Measurements from ENCODE around the gene PGM5. TPM values are rescaled to one million over a fixed set of nuclear protein-coding genes. Genes with fewer than 3 reads are reported as not detected.

PGM5 gene
- total RNA-seq, 2 donors from 2014 or later, result 0.16 to 0.40 TPM

- Mint-ChIP-seq H3K27ac (no peak overlapping the region), H3K4me1 (no peaks in the 10 kb centered on the region), H3K27me3 (peaks cover 32% of the 10 kb centered on the region), H3K36me3 (ENCODE audit: low read depth) (no peaks in the 10 kb centered on the region), H3K4me3 (peak overlapping the region; percentile 19)
- no peak for DNase-seq
- H3K9me3 ChIP-seq (ENCODE audit: control insufficient read depth, low read length, poor library complexity, severe bottlenecking), result no peaks in the 10 kb centered on the region
- peak; percentile 69 for ATAC-seq
Measured at GRCh38 chr9:68546596-68547390, 190.4 kb downstream of the PGM5 start.

- Mint-ChIP-seq H3K27ac (no peak overlapping the region), H3K36me3 (ENCODE audit: low read depth) (no peaks in the 10 kb centered on the region), H3K4me3 (no peak overlapping the region), H3K4me1 (no peaks in the 10 kb centered on the region), H3K27me3 (peaks cover 32% of the 10 kb centered on the region)
- DNase-seq (no peak), ATAC-seq (no peak)
- H3K9me3 ChIP-seq (ENCODE audit: control insufficient read depth, low read length, poor library complexity, severe bottlenecking), result no peaks in the 10 kb centered on the region
Measured at GRCh38 chr9:68547417-68547816, 191.0 kb downstream of the PGM5 start.

GRCh38 chr9:68548241-68548640, 191.8 kb downstream of the PGM5 start:
- H3K36me3 Mint-ChIP-seq (ENCODE audit: low read depth), result no peaks in the 10 kb centered on the region

GRCh38 chr9:68551191-68551590, 194.8 kb downstream of the PGM5 start:
- Mint-ChIP-seq H3K4me1 (no peaks in the 10 kb centered on the region), H3K36me3 (ENCODE audit: low read depth) (no peaks in the 10 kb centered on the region), H3K27me3 (peaks cover 46% of the 10 kb centered on the region), H3K27ac (no peak overlapping the region), H3K4me3 (no peak overlapping the region)
- DNase-seq, result no peak
- no peak for ATAC-seq
- H3K9me3 ChIP-seq (ENCODE audit: control insufficient read depth, low read length, poor library complexity, severe bottlenecking), result no peaks in the 10 kb centered on the region

More at GRCh38 chr9:68548241-68548640, 191.8 kb downstream of the PGM5 start:
- Mint-ChIP-seq H3K27ac (no peak overlapping the region), H3K4me1 (no peaks in the 10 kb centered on the region), H3K4me3 (no peak overlapping the region), H3K27me3 (peaks cover 40% of the 10 kb centered on the region)
- ATAC-seq, result no peak
- no peak for DNase-seq
- no peaks in the 10 kb centered on the region for H3K9me3 ChIP-seq (ENCODE audit: control insufficient read depth, low read length, poor library complexity, severe bottlenecking)

- no peaks in the 10 kb centered on the region for H3K4me1 Mint-ChIP-seq
- ATAC-seq (no peak), DNase-seq (no peak)
- H3K9me3 ChIP-seq (ENCODE audit: control insufficient read depth, low read length, poor library complexity, severe bottlenecking), result no peaks in the 10 kb centered on the region
- peaks cover 60% of the 10 kb centered on the region for H3K27me3 Mint-ChIP-seq
- no peaks in the 10 kb centered on the region for H3K36me3 Mint-ChIP-seq (ENCODE audit: low read depth)
- H3K4me3 Mint-ChIP-seq, result no peak overlapping the region
- no peak overlapping the region for H3K27ac Mint-ChIP-seq
Measured at GRCh38 chr9:68552700-68553476, 196.5 kb downstream of the PGM5 start.

- Mint-ChIP-seq H3K36me3 (ENCODE audit: low read depth) (no peaks in the 10 kb centered on the region), H3K27ac (no peak overlapping the region), H3K4me3 (no peak overlapping the region), H3K27me3 (peaks cover 56% of the 10 kb centered on the region), H3K4me1 (no peaks in the 10 kb centered on the region)
- H3K9me3 ChIP-seq (ENCODE audit: control insufficient read depth, low read length, poor library complexity, severe bottlenecking), result no peaks in the 10 kb centered on the region
- DNase-seq (no peak), ATAC-seq (no peak)
Measured at GRCh38 chr9:68555437-68556150, 199.2 kb downstream of the PGM5 start.

- H3K4me3 Mint-ChIP-seq, result no peak overlapping the region
- H3K9me3 ChIP-seq (ENCODE audit: control insufficient read depth, low read length, poor library complexity, severe bottlenecking), result no peaks in the 10 kb centered on the region
- DNase-seq, result no peak
- no peak for ATAC-seq
- H3K36me3 Mint-ChIP-seq (ENCODE audit: low read depth), result no peaks in the 10 kb centered on the region
- H3K27ac Mint-ChIP-seq, result no peak overlapping the region
- H3K4me1 Mint-ChIP-seq, result no peaks in the 10 kb centered on the region
- H3K27me3 Mint-ChIP-seq, result peaks cover 58% of the 10 kb centered on the region
Measured at GRCh38 chr9:68558545-68558944, 202.1 kb downstream of the PGM5 start.

GRCh38 chr9:68560071-68560844, 203.8 kb downstream of the PGM5 start:
- peak; percentile 68 for ATAC-seq
- Mint-ChIP-seq H3K4me3 (no peak overlapping the region), H3K27ac (no peak overlapping the region), H3K27me3 (peaks cover 62% of the 10 kb centered on the region), H3K4me1 (no peaks in the 10 kb centered on the region), H3K36me3 (ENCODE audit: low read depth) (no peaks in the 10 kb centered on the region)
- peak in 1 of 3 donors; percentile 32 for DNase-seq
- no peaks in the 10 kb centered on the region for H3K9me3 ChIP-seq (ENCODE audit: control insufficient read depth, low read length, poor library complexity, severe bottlenecking)

- no peaks in the 10 kb centered on the region for H3K4me1 Mint-ChIP-seq
- H3K27ac Mint-ChIP-seq, result no peak overlapping the region
- ATAC-seq, result no peak
- no peaks in the 10 kb centered on the region for H3K9me3 ChIP-seq (ENCODE audit: control insufficient read depth, low read length, poor library complexity, severe bottlenecking)
- H3K4me3 Mint-ChIP-seq, result no peak overlapping the region
- H3K36me3 Mint-ChIP-seq (ENCODE audit: low read depth), result no peaks in the 10 kb centered on the region
- H3K27me3 Mint-ChIP-seq, result peaks cover 56% of the 10 kb centered on the region
- DNase-seq, result no peak
Measured at GRCh38 chr9:68562461-68562860, 206.1 kb downstream of the PGM5 start.

DNA sequence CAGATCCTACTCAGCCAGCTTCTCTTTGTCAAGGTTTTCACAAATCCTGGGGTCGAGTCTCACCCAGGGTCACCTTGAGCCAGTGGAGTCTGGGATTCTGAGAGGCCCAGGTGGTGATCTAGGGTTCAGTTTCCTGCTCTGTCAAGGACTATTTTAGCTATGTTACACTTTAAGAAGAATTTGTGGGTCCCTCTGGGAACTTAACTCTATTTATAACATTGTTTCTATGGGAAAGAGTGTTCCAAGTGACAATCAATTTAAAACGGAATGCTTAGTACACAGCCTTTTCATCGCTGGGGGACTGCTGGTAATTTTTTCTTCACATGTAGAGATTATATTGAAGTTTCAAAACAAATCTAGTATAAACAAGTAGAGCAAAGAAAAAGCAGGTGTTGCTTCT, 211.2 kb downstream of the PGM5 start:
- no peak for ATAC-seq

GRCh38 chr9:68574150-68574549, 217.7 kb downstream of the PGM5 start:
- no peaks in the 10 kb centered on the region for H3K9me3 ChIP-seq (ENCODE audit: control insufficient read depth, low read length, poor library complexity, severe bottlenecking)
- ATAC-seq (no peak), DNase-seq (no peak)
- H3K4me1 Mint-ChIP-seq, result no peaks in the 10 kb centered on the region
- H3K36me3 Mint-ChIP-seq (ENCODE audit: low read depth), result no peaks in the 10 kb centered on the region
- no peak overlapping the region for H3K4me3 Mint-ChIP-seq
- H3K27me3 Mint-ChIP-seq, result peaks cover 24% of the 10 kb centered on the region
- H3K27ac Mint-ChIP-seq, result no peak overlapping the region

More for the DNA sequence above, 211.2 kb downstream of the PGM5 start:
- Mint-ChIP-seq H3K27me3 (peaks cover 60% of the 10 kb centered on the region), H3K36me3 (ENCODE audit: low read depth) (no peaks in the 10 kb centered on the region), H3K4me1 (peaks cover 2% of the 10 kb centered on the region), H3K27ac (no peak overlapping the region), H3K4me3 (no peak overlapping the region)
- no peak for DNase-seq
- H3K9me3 ChIP-seq (ENCODE audit: control insufficient read depth, low read length, poor library complexity, severe bottlenecking), result no peaks in the 10 kb centered on the region

GRCh38 chr9:68575817-68576216, 219.4 kb downstream of the PGM5 start:
- ATAC-seq, result no peak
- Mint-ChIP-seq H3K27ac (no peak overlapping the region), H3K4me3 (no peak overlapping the region), H3K4me1 (no peaks in the 10 kb centered on the region), H3K27me3 (peaks cover 9% of the 10 kb centered on the region), H3K36me3 (ENCODE audit: low read depth) (no peaks in the 10 kb centered on the region)
- H3K9me3 ChIP-seq (ENCODE audit: control insufficient read depth, low read length, poor library complexity, severe bottlenecking), result no peaks in the 10 kb centered on the region
- DNase-seq, result no peak

All from T-helper 17 cell (primary cell).